ENCODE results near the gene CHST8. TPM values are rescaled to one million over a fixed set of nuclear protein-coding genes. Genes with fewer than 3 reads are reported as not detected.

Gene CHST8
- total RNA-seq, 1 experiment from 2014 or later = not detected

- Histone ChIP-seq H3K27me3 (replicated peaks; ENCODE audit: control insufficient read depth, insufficient read depth, low read length) (peaks cover 3% of the 10 kb centered on the region; the same call in 1 of the 2 replicates), H3K4me1 (no peaks in the 10 kb centered on the region), H3K36me3 (ENCODE audit: control insufficient read depth, insufficient read depth, low read length) (no peaks in the 10 kb centered on the region), H3K9me3 (no peaks in the 10 kb centered on the region), H3K4me3 (ENCODE audit: low read depth, low read length) (no peak overlapping the region)
- Mint-ChIP-seq H3K4me3 (ENCODE audit: unreplicated experiment) (no peak overlapping the region), H3K4me1 (ENCODE audit: low read depth, unreplicated experiment) (no peaks in the 10 kb centered on the region), H3K27ac (ENCODE audit: unreplicated experiment) (no peak overlapping the region), H3K9me3 (ENCODE audit: unreplicated experiment) (no peaks in the 10 kb centered on the region), H3K27me3 (ENCODE audit: insufficient read depth, unreplicated experiment) (peaks cover 40% of the 10 kb centered on the region), H3K36me3 (ENCODE audit: insufficient read depth, unreplicated experiment) (no peaks in the 10 kb centered on the region)
- ChIA-PET CTCF (interaction anchor here (0.9 kb wide), 1 partner anchor 255 kb away, joined by 3 read pairs; no protein-coding TSS in a partner anchor), POLR2A (no interaction called here)
- no peak for DNase-seq
- no TSS peak for BruUV-seq (replicated peaks)
- TF ChIP-seq CTCF (IDR thresholded peaks at IDR 0.05; ENCODE audit: insufficient read depth in 1 of 2, low read depth in 1 of 2, low read length in 1 of 2, severe bottlenecking in 1 of 2, unreplicated experiment in 1 of 2) = no peak
- intact Hi-C loops (cut with micrococcal nuclease; ENCODE audit: unreplicated experiment) = no loop called here
Observed at GRCh38 chr19:33685541-33685940, 63.8 kb downstream of the CHST8 start.

DNA sequence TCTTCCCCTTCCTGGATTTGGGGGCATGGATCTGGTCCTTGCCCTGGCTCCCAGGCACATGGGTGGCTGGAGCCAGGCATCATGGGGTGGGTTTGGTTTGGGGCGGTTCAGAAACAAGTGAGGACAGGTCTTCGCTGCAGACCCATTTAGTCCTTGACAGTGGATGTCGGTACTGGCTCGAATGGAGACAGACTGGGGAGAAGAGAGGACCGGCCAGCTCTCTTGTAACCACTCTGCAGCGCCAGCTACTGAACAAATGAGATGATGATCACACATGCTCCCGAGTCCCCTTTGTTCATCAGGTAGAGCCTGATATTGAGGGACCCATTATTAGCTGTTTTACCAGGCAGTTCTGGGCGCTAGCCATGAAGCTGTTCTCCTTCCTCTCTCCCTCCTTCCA is 64.5 kb downstream of the CHST8 start:
- no peaks in the 10 kb centered on the region for H3K9me3 Mint-ChIP-seq (ENCODE audit: unreplicated experiment)
- Histone ChIP-seq H3K36me3 (ENCODE audit: control insufficient read depth, insufficient read depth, low read length) (no peaks in the 10 kb centered on the region), H3K9me3 (no peaks in the 10 kb centered on the region), H3K4me3 (ENCODE audit: low read depth, low read length) (no peak overlapping the region), H3K4me1 (no peaks in the 10 kb centered on the region), H3K27me3 (replicated peaks; ENCODE audit: control insufficient read depth, insufficient read depth, low read length) (peaks cover 3% of the 10 kb centered on the region; the same call in 1 of the 2 replicates)
- H3K27ac Mint-ChIP-seq (ENCODE audit: unreplicated experiment) = no peak overlapping the region
- ChIA-PET CTCF (interaction anchor here (0.9 kb wide), 1 partner anchor 256 kb away, joined by 3 read pairs; no protein-coding TSS in a partner anchor), POLR2A (no interaction called here)
- H3K4me1 Mint-ChIP-seq (ENCODE audit: low read depth, unreplicated experiment) = no peaks in the 10 kb centered on the region
- BruUV-seq (replicated peaks) = no TSS peak
- H3K36me3 Mint-ChIP-seq (ENCODE audit: insufficient read depth, unreplicated experiment) = no peaks in the 10 kb centered on the region
- no peak overlapping the region for H3K4me3 Mint-ChIP-seq (ENCODE audit: unreplicated experiment)
- no peak for DNase-seq
- intact Hi-C loops (cut with micrococcal nuclease; ENCODE audit: unreplicated experiment) = no loop called here
- peaks cover 44% of the 10 kb centered on the region for H3K27me3 Mint-ChIP-seq (ENCODE audit: insufficient read depth, unreplicated experiment)
- no peak for TF ChIP-seq CTCF (IDR thresholded peaks at IDR 0.05; ENCODE audit: insufficient read depth in 1 of 2, low read depth in 1 of 2, low read length in 1 of 2, severe bottlenecking in 1 of 2, unreplicated experiment in 1 of 2)

- no peaks in the 10 kb centered on the region for H3K4me1 ChIP-seq
- CTCF ChIA-PET = no interaction called here
- no peaks in the 10 kb centered on the region for H3K36me3 ChIP-seq (ENCODE audit: control insufficient read depth, insufficient read depth, low read length)
- no peak for DNase-seq
- Mint-ChIP-seq H3K4me1 (ENCODE audit: low read depth, unreplicated experiment) (no peaks in the 10 kb centered on the region), H3K9me3 (ENCODE audit: unreplicated experiment) (no peaks in the 10 kb centered on the region), H3K27me3 (ENCODE audit: insufficient read depth, unreplicated experiment) (peaks cover 44% of the 10 kb centered on the region), H3K27ac (ENCODE audit: unreplicated experiment) (no peak overlapping the region), H3K36me3 (ENCODE audit: insufficient read depth, unreplicated experiment) (no peaks in the 10 kb centered on the region), H3K4me3 (ENCODE audit: unreplicated experiment) (no peak overlapping the region)
- BruUV-seq (replicated peaks) = no TSS peak
- POLR2A ChIA-PET = no interaction called here
- TF ChIP-seq CTCF (IDR thresholded peaks at IDR 0.05; ENCODE audit: insufficient read depth in 1 of 2, low read depth in 1 of 2, low read length in 1 of 2, severe bottlenecking in 1 of 2, unreplicated experiment in 1 of 2) = no peak
- H3K9me3 ChIP-seq = no peaks in the 10 kb centered on the region
- H3K4me3 ChIP-seq (ENCODE audit: low read depth, low read length) = no peak overlapping the region
- intact Hi-C loops (cut with micrococcal nuclease; ENCODE audit: unreplicated experiment) = no loop called here
- H3K27me3 ChIP-seq (replicated peaks; ENCODE audit: control insufficient read depth, insufficient read depth, low read length) = peaks cover 3% of the 10 kb centered on the region; the same call in 1 of the 2 replicates
Observed at GRCh38 chr19:33686687-33687480, 65.1 kb downstream of the CHST8 start.

Data from Caco-2 (cell line).